Heart left ventricle (tissue), 16 donors: ENCODE results near the gene FCN3. TPM values are rescaled to one million over a fixed set of nuclear protein-coding genes. Genes with fewer than 3 reads are reported as not detected.

Experiments
- ATAC-seq, 4 donors: fragments of 200-7000 bp; cut with Tn5 transposase; one replicate each; pipeline ENCODE4 v1.9.1; 2020 to 2022; ENCODE audit warnings: moderate library complexity in 4 of 4, mild to moderate bottlenecking in 3 of 4, moderate number of reproducible peaks in 1 of 4
- DNase-seq, 5 donors: peaks; one replicate each; pipeline ENCODE4 v3.0.0-alpha.2; 2020
- H3K27ac ChIP-seq, 12 donors: fragments of 200-600 bp; sonication (generic) in 4 of 12; one replicate each; pipeline versions ENCODE4 v1.5.0 to v1.8.0; 2016 to 2022; ENCODE audit warnings: mild to moderate bottlenecking in 2 of 12
- H3K27me3 ChIP-seq, 9 donors: fragments of 200-600 bp; sonication (generic) in 2 of 9; one replicate each; pipeline versions ENCODE4 v1.5.1 to v1.8.0; 2016 to 2022; ENCODE audit warnings: mild to moderate bottlenecking in 3 of 9
- H3K36me3 ChIP-seq, 9 donors: fragments of 200-600 bp; sonication (generic) in 2 of 9; one replicate each; pipeline versions ENCODE4 v1.5.0 to v1.8.0; 2018 to 2022; ENCODE audit warnings: mild to moderate bottlenecking in 2 of 9
- H3K4me1 ChIP-seq, 12 donors: fragments of 200-600 bp; sonication (generic) in 4 of 12; one replicate each; pipeline versions ENCODE4 v1.5.0 to v1.8.0; 2016 to 2022; ENCODE audit warnings: mild to moderate bottlenecking in 3 of 12
- H3K4me3 ChIP-seq, 12 donors: fragments of 200-600 bp; sonication (generic) in 4 of 12; one replicate each; pipeline versions ENCODE4 v1.5.0 to v1.8.0; 2017 to 2022; ENCODE audit warnings: mild to moderate bottlenecking in 9 of 12, moderate library complexity in 4 of 12
- H3K9me3 ChIP-seq, 12 donors: fragments of 200-600 bp; sonication (generic) in 4 of 12; one replicate each; pipeline versions ENCODE4 v1.5.0 to v1.8.0; 2016 to 2022; ENCODE audit warnings: mild to moderate bottlenecking in 1 of 12
- CTCF ChIP-seq, 12 donors: fragments of 200-600 bp; sonication (generic) in 4 of 12; IDR thresholded peaks; one replicate each; pipeline versions ENCODE4 v1.5.0 to v1.8.0; 2018 to 2022; ENCODE audit warnings: antibody characterized with exemption in 12 of 12, mild to moderate bottlenecking in 5 of 12
- POLR2A ChIP-seq, 2 donors: fragments of 450-650 bp; IDR thresholded peaks; one replicate each; pipeline ENCODE4 v1.6.1; 2017; ENCODE audit warnings: antibody characterized with exemption in 2 of 2, mild to moderate bottlenecking in 2 of 2, moderate library complexity in 2 of 2
- WGBS, 4 donors: extraction: QIAGEN DNeasy Blood & Tissue Kit in 2 of 4; methylation state at CpG; one replicate each; pipeline versions ENCODE4 v1.1.5 to v1.1.7; 2013 to 2018; 5-methylcytosine and 5-hydroxymethylcytosine counted together
- intact Hi-C, 10 donors: fragments of 100-400 bp; cut with DNase I; formaldehyde crosslinking; loops; one replicate each; pipeline versions ENCODE4 v1.11.1 to v1.14.2; 2022
- polyA plus RNA-seq, 2 donors: library from polyadenylated mRNA; stranded (reverse); fragments of 200-250 nt; gene quantifications; one replicate each; pipeline ENCODE4 v1.2.3, GENCODE V29; 2013
- total RNA-seq, 9 donors: library from RNA; depleted of rRNA in 2 of 9; stranded (reverse); fragments of >200 nt in 2 of 9; fragmentation: NEBNext Ultra II Directional in 3 of 9; extraction: Animal tissue kit (Norgen Biotek cat#: 25700) in 3 of 9; gene quantifications; one replicate each; pipeline versions ENCODE4 v1.1.0 to v1.2.4, GENCODE V29; 2016 to 2023
- donor health status: ischemic (EF 13 %, LVEDD 7.1; RV severe dilation, severe dysfunction).
- donor health status: healthy with polysubstance abuse.
- donor health status: DM: no; HTN: yes; CAD: no.
- donor health status: DM: no; HTN: no; CAD: no.
- donor health status: ischemic (EF 25% LVEDD 6.9; RV normal size, moderate dysfunction).
- donor health status: ischemic (EF 25% LVEDD 5.7; RV mildly dilated, moderate dysfunction).
- donor health status: healthy.
- donor health status: DM: yes; HTN: yes; CAD: no.
- donor health status: ischemic (EF 35%, LVEDD 5.7; RV mildly dilated, moderate dysfunction).
- donor health status: nonischemic (EF 11% LVEDD 7.7; RV severe dilation, severe dysfunction).
- donor health status: DM: yes; HTN: yes; CAD: no.
- donor health status: PGD.
- donor health status: ischemic (EF 29% LVEDD 5.4; RV normal size, mild dysfunction).
- donor health status: nonischemic (EF 23%, LVEDD 6.1; RV moderate dilation, normal function).

Gene FCN3
- total and polyA plus RNA-seq, 11 donors, result 2.4 to 141 (median 35.4) TPM

GRCh38 chr1:27380766-27381733, 6.4 kb upstream of the FCN3 start:
- Histone ChIP-seq H3K4me3 (no peak overlapping the region), H3K27me3 (peaks cover 0 to 5% (median 0%) of the 10 kb centered on the region in 9 donors), H3K27ac (no peak overlapping the region), H3K36me3 (no peaks in the 10 kb centered on the region), H3K9me3 (no peaks in the 10 kb centered on the region), H3K4me1 (peaks cover 0 to 33% (median 4%) of the 10 kb centered on the region in 12 donors)
- intact Hi-C loops, result loop anchor here in 1 of 10 donors (10.0 kb wide), 1 partner anchor 276 kb away; no protein-coding TSS in a partner anchor
- DNase-seq (peak in 1 of 5 donors; percentile 61), ATAC-seq (peak in 3 of 4 donors; percentile 14 to 43 (median 23))
- 77 to 83% (median 80%) methylated on average over 10 to 12 of the region's 12 CpGs for WGBS, 4 donors
- no peak for TF ChIP-seq POLR2A (IDR thresholded peaks at IDR 0.05)
- TF ChIP-seq CTCF (IDR thresholded peaks at IDR 0.05), result no peak

GRCh38 chr1:27380224-27380623, 5.6 kb upstream of the FCN3 start:
- ATAC-seq, result peak in 1 of 4 donors; percentile 8
- no peak for TF ChIP-seq CTCF (IDR thresholded peaks at IDR 0.05)
- TF ChIP-seq POLR2A (IDR thresholded peaks at IDR 0.05), result no peak
- 79 to 94% (median 89%) methylated on average over 4 of the region's 4 CpGs for WGBS, 4 donors
- DNase-seq, result no peak
- Histone ChIP-seq H3K9me3 (no peaks in the 10 kb centered on the region), H3K27ac (no peak overlapping the region), H3K36me3 (no peaks in the 10 kb centered on the region), H3K4me1 (peaks cover 0 to 41% (median 7%) of the 10 kb centered on the region in 12 donors), H3K27me3 (peaks cover 0 to 5% (median 0%) of the 10 kb centered on the region in 9 donors), H3K4me3 (no peak overlapping the region)
- intact Hi-C loops, result loop anchor here in 1 of 10 donors (10.0 kb wide), 1 partner anchor 275 kb away; no protein-coding TSS in a partner anchor

- Histone ChIP-seq H3K9me3 (no peaks in the 10 kb centered on the region), H3K36me3 (no peaks in the 10 kb centered on the region), H3K27me3 (peaks cover 0 to 5% (median 0%) of the 10 kb centered on the region in 9 donors), H3K27ac (no peak overlapping the region), H3K4me3 (no peak overlapping the region), H3K4me1 (peaks cover 0 to 45% (median 11%) of the 10 kb centered on the region in 12 donors)
- intact Hi-C loops, result loop anchor here in 1 of 10 donors (10.0 kb wide), 1 partner anchor 275 kb away; no protein-coding TSS in a partner anchor
- WGBS, 4 donors, result 74 to 83% (median 79%) methylated on average over 5 to 11 of the region's 11 CpGs
- DNase-seq (peak in 1 of 5 donors; percentile 53), ATAC-seq (peak in 1 of 4 donors; percentile 19)
- no peak for TF ChIP-seq POLR2A (IDR thresholded peaks at IDR 0.05)
- TF ChIP-seq CTCF (IDR thresholded peaks at IDR 0.05), result no peak
These were observed 5.0 kb upstream of the FCN3 start for GRCh38 chr1:27379564-27380122.
